Thoracic aorta (tissue), 2 donors: ENCODE results near the gene CCT8. TPM values are rescaled to one million over a fixed set of nuclear protein-coding genes. Genes with fewer than 3 reads are reported as not detected.

Experiments used
- ATAC-seq: fragments of 150-250 bp; one replicate; pipeline ENCODE4 v1.8.0; 2017; ENCODE audit warnings: low read depth; ENCODE audit not compliant: insufficient number of reproducible peaks, low FRiP score
- DNase-seq: peaks from one replicate; pipeline ENCODE4 v3.0.0-alpha.2; 2020; ENCODE audit warnings: low spot score
- H3K27ac ChIP-seq, 2 donors: fragments of 200-600 bp; sonication (generic); 1 replicate in 1 of 2; 2 replicates in 1 of 2; pipeline ENCODE4 v1.5.1; 2016; ENCODE audit warnings: mild to moderate bottlenecking in 2 of 2, moderate library complexity in 2 of 2
- H3K27me3 ChIP-seq: fragments of 200-600 bp; sonication (generic); replicated peaks from 2 replicates; pipeline ENCODE4 v1.6.0; 2016; ENCODE audit warnings: mild to moderate bottlenecking; ENCODE audit not compliant: insufficient read depth
- H3K36me3 ChIP-seq: fragments of 200-600 bp; sonication (generic); one replicate; pipeline ENCODE4 v1.5.1; 2016
- H3K4me1 ChIP-seq, 2 donors: fragments of 200-600 bp; sonication (generic); 1 replicate in 1 of 2; 2 replicates in 1 of 2; pipeline versions ENCODE4 v1.5.1 to v1.6.0; 2016; ENCODE audit warnings: low read depth in 2 of 2, mild to moderate bottlenecking in 1 of 2; ENCODE audit not compliant: control insufficient read depth in 1 of 2
- H3K4me3 ChIP-seq: fragments of 200-600 bp; sonication (generic); 2 replicates; pipeline ENCODE4 v1.5.1; 2016; ENCODE audit warnings: mild to moderate bottlenecking
- H3K9me3 ChIP-seq: fragments of 200-600 bp; sonication (generic); 2 replicates; pipeline ENCODE4 v1.5.1; 2016
- CTCF ChIP-seq: fragments of 200-600 bp; sonication (generic); IDR thresholded peaks from one replicate; pipeline ENCODE4 v1.5.1; 2019; ENCODE audit warnings: antibody characterized with exemption
- total RNA-seq, 2 donors: library from RNA; depleted of rRNA; stranded (reverse); fragments of >200 nt; gene quantifications; one replicate each; pipeline versions ENCODE4 v1.1.0 to v1.2.3, GENCODE V29; 2016

CCT8 gene
- total RNA-seq, 2 donors from 2014 or later, result 76.9 to 110 TPM

DNA sequence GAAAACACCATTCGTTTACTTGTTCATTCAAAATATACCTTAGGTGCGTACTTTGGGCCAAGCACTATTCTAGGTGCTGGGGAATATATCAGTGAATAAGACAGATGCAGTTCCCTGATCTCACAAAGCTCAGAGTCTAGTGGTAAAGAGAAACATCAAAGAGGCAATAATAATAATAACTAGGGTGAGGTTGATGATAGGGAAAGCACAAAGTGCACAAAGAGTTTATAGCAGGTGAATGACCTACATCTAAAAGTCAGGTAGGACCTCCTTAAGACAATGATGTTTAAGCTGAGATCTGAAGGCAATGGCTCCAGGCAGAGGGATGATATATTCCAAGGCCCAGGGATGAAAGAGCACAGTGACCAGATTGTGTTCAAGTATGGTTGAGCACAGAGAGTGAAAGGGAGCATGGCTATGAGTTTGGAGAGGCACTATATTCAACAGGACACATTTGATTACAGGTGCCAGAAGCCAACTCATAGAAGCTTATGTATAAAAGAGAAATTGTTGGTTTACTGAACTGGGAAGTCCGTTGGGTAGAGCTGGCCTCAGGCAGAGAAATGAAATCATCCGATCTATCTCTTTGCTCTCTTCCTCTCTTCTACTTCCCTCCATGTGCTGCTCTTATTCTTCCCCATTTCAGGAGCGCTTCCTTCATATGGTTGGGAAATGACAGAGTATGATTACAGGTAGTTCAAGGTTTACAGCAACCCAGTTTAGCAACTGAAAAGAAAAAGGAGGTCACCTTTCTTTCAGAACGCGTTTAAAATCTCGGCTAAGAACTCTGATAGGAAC, 23.0 kb upstream of the CCT8 start:
- H3K4me1 ChIP-seq, result peaks cover 2 to 18% of the 10 kb centered on the region in 2 donors
- no peaks in the 10 kb centered on the region for H3K27me3 ChIP-seq
- no peaks in the 10 kb centered on the region for H3K9me3 ChIP-seq
- DNase-seq, result no peak
- no peaks in the 10 kb centered on the region for H3K36me3 ChIP-seq
- no peak overlapping the region for H3K27ac ChIP-seq
- TF ChIP-seq CTCF, result no peak
- no peak for ATAC-seq
- H3K4me3 ChIP-seq, result no peak overlapping the region

DNA sequence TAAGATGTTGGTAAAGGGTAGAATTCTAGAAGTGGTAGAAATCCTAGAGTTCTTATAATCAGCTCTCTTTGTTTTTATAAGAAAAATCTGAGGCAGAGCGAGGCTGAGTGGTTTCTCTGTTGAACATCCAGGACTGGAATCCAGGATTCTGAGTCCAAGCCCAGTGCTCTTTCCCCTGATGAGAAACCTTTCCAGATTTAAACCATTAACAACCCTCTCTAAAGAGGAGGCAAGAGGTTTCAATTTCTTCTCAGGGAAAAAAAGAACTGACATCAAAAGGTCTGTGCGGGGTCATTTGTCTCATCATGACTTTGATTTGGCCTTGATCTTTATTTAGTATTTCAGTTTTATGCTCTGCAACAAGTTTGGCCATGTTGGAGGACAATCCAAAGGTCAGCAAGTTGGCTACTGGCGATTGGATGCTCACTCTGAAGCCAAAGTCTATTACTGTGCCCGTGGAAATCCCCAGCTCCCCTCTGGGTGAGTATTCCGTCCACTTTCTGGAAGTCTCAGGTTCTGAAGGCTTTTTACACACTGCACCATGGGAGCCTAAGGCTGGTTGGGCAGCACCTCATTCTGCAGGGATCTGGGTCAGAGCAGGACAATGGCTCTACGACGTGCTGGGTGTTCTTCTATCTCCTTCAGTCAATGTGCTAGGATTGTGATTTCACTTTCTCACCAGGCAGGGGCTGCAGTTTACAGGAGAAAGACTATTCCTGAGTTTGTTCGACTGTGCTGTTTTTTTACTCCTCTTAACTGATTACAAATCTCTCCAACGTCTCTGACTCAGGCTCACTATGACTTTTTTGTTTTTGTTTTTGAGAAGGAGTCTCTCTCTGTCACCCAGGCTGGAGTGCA, 18.9 kb upstream of the CCT8 start:
- peak overlapping the region in 1 of 2 donors; percentile 22 for H3K27ac ChIP-seq
- H3K36me3 ChIP-seq, result no peaks in the 10 kb centered on the region
- peak overlapping the region; percentile 21 for H3K4me3 ChIP-seq
- no peaks in the 10 kb centered on the region for H3K27me3 ChIP-seq
- no peak for TF ChIP-seq CTCF
- no peak for DNase-seq
- H3K9me3 ChIP-seq, result no peaks in the 10 kb centered on the region
- peak; percentile 17 for ATAC-seq
- H3K4me1 ChIP-seq, result peaks cover 15 to 27% of the 10 kb centered on the region in 2 donors

DNA sequence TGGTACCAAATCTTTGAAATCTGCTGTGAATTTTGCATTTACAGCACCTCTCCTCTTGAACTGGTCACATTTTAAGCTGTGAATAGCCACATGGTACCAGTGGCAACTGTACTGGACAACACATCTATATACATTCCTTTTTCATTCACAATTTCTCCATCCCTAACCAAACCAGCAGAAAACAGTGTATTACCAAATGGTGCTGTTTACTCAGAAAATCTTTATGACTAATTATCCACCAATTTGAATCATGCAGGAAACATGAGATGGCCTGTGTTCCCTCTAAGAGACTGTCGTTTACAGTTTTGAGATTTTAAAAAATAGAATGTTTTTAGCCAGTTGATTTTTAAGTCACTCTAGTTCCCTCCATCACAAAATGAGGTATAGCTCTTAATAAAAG, 17.6 kb upstream of the CCT8 start:
- no peak overlapping the region for H3K4me3 ChIP-seq
- TF ChIP-seq CTCF, result no peak
- H3K9me3 ChIP-seq, result no peaks in the 10 kb centered on the region
- DNase-seq (no peak), ATAC-seq (no peak)
- no peaks in the 10 kb centered on the region for H3K27me3 ChIP-seq
- H3K27ac ChIP-seq, result peak overlapping the region in 1 of 2 donors; percentile 3
- H3K4me1 ChIP-seq, result peaks cover 15 to 36% of the 10 kb centered on the region in 2 donors
- H3K36me3 ChIP-seq, result no peaks in the 10 kb centered on the region

GRCh38 chr21:29085106-29085752, 11.8 kb upstream of the CCT8 start:
- ATAC-seq, result no peak
- no peaks in the 10 kb centered on the region for H3K9me3 ChIP-seq
- no peak for TF ChIP-seq CTCF

GRCh38 chr21:29084372-29084771, 10.9 kb upstream of the CCT8 start:
- peaks cover 19 to 49% of the 10 kb centered on the region in 2 donors for H3K4me1 ChIP-seq
- H3K4me3 ChIP-seq, result peak overlapping the region; percentile 1
- peak overlapping the region in 1 of 2 donors; percentile 15 for H3K27ac ChIP-seq
- DNase-seq (no peak), ATAC-seq (no peak)
- H3K9me3 ChIP-seq, result no peaks in the 10 kb centered on the region
- no peaks in the 10 kb centered on the region for H3K36me3 ChIP-seq
- no peak for TF ChIP-seq CTCF
- H3K27me3 ChIP-seq, result no peaks in the 10 kb centered on the region

More at GRCh38 chr21:29085106-29085752, 11.8 kb upstream of the CCT8 start:
- H3K4me3 ChIP-seq, result peak overlapping the region; percentile 1
- H3K27ac ChIP-seq, result peak overlapping the region in 1 of 2 donors; percentile 40
- no peak for DNase-seq
- peaks cover 22 to 43% of the 10 kb centered on the region in 2 donors for H3K4me1 ChIP-seq
- H3K27me3 ChIP-seq, result no peaks in the 10 kb centered on the region
- H3K36me3 ChIP-seq, result no peaks in the 10 kb centered on the region
